HEK293 (cell line): ENCODE measurements around the gene NRL.

Experiments used
- CTCF ChIA-PET: fragments of 350-600 bp; formaldehyde crosslinking; extraction: SDS; loops from one replicate; lab custom pipeline; 2021; ENCODE audit warnings: antibody characterized with exemption; lab: Yijun Ruan, JAX
- POLR2A ChIA-PET: fragments of 300-600 bp; formaldehyde crosslinking; extraction: SDS; loops from one replicate; lab custom pipeline; 2020; ENCODE audit warnings: antibody characterized with exemption, inconsistent platforms; lab: Yijun Ruan, JAX
- H3K27ac ChIP-seq: fragments of 200-500 bp; sonication (Bioruptor generic); 2 replicates; pipeline ENCODE4 v1.5.1; 2014; ENCODE audit warnings: low read depth, low read length, control low read depth, inconsistent platforms; ENCODE audit errors: extremely low read depth
- H3K36me3 ChIP-seq, 2 experiments: fragments of 200-500 bp in 1 of 2; sonication (Bioruptor generic) in 1 of 2; 1 replicate in 1 of 2; 2 replicates in 1 of 2; pipeline ENCODE4 v1.5.1; 2014 to 2017; ENCODE audit warnings: inconsistent platforms in 2 of 2, low read length in 2 of 2; ENCODE audit not compliant: control insufficient read depth in 2 of 2, insufficient read depth in 1 of 2
- H3K4me1 ChIP-seq: fragments of 200-500 bp; sonication (Bioruptor generic); 2 replicates; pipeline ENCODE4 v1.5.1; 2014; ENCODE audit warnings: mild to moderate bottlenecking, low read length, inconsistent platforms; ENCODE audit not compliant: control insufficient read depth, insufficient read depth
- H3K4me3 ChIP-seq: 2 replicates; pipeline ENCODE4 v1.5.1; 2011; ENCODE audit warnings: low read depth, mild to moderate bottlenecking, control low read depth, low read length, moderate library complexity
- H3K9me3 ChIP-seq: fragments of 200-500 bp; sonication (Bioruptor generic); 2 replicates; pipeline ENCODE4 v1.5.1; 2014; ENCODE audit warnings: low read depth, low read length, inconsistent platforms; ENCODE audit not compliant: control insufficient read depth, insufficient read depth
- GLI2 ChIP-seq: fragments of 450-650 bp; formaldehyde crosslinking; IDR thresholded peaks from 2 replicates; pipeline ENCODE4; 2017; ENCODE audit warnings: missing biosample characterization, missing genetic modification characterization, low read depth, borderline replicate concordance
- SALL2 ChIP-seq: fragments of 450-650 bp; formaldehyde crosslinking; IDR thresholded peaks from 2 replicates; pipeline ENCODE4 v1.5.0; 2017; ENCODE audit warnings: missing biosample characterization, mild to moderate bottlenecking, missing genetic modification characterization, borderline replicate concordance
- SP2 ChIP-seq: fragments of 450-650 bp; formaldehyde crosslinking; IDR thresholded peaks from 2 replicates; pipeline ENCODE4 v1.5.1; 2016; ENCODE audit warnings: missing biosample characterization, missing genetic modification characterization
- YY1 ChIP-seq: fragments of 450-650 bp; formaldehyde crosslinking; IDR thresholded peaks from 2 replicates; pipeline ENCODE4 v1.5.1; 2018; ENCODE audit warnings: missing biosample characterization, missing genetic modification characterization
- YY2 ChIP-seq: fragments of 450-650 bp; formaldehyde crosslinking; IDR thresholded peaks from 2 replicates; pipeline ENCODE4 v1.5.1; 2016; ENCODE audit warnings: missing biosample characterization, missing genetic modification characterization
- ZBTB17 ChIP-seq: fragments of 450-650 bp; formaldehyde crosslinking; IDR thresholded peaks from 2 replicates; pipeline ENCODE4 v1.5.1; 2016; ENCODE audit warnings: missing biosample characterization, missing genetic modification characterization
- ZFP37 ChIP-seq: fragments of 450-650 bp; formaldehyde crosslinking; IDR thresholded peaks from 2 replicates; pipeline ENCODE4 v1.5.1; 2016; ENCODE audit warnings: missing biosample characterization, missing genetic modification characterization
- ZNF10 ChIP-seq: fragments of 450-650 bp; formaldehyde crosslinking; IDR thresholded peaks from 2 replicates; pipeline ENCODE4 v1.5.1; 2017; ENCODE audit warnings: missing biosample characterization, missing genetic modification characterization
- ZNF121 ChIP-seq: fragments of 450-650 bp; formaldehyde crosslinking; IDR thresholded peaks from 2 replicates; pipeline ENCODE4 v1.5.1; 2016; ENCODE audit warnings: missing biosample characterization, missing genetic modification characterization
- ZNF146 ChIP-seq: fragments of 450-650 bp; formaldehyde crosslinking; IDR thresholded peaks from 2 replicates; pipeline ENCODE4 v1.5.1; 2016; ENCODE audit warnings: missing biosample characterization, missing genetic modification characterization
- ZNF175 ChIP-seq: fragments of 450-650 bp; formaldehyde crosslinking; IDR thresholded peaks from 2 replicates; pipeline ENCODE4 v1.5.1; 2016; ENCODE audit warnings: missing biosample characterization, missing genetic modification characterization
- ZNF214 ChIP-seq: fragments of 450-650 bp; formaldehyde crosslinking; IDR thresholded peaks from 2 replicates; pipeline ENCODE4 v1.5.1; 2017; ENCODE audit warnings: missing biosample characterization, mild to moderate bottlenecking, missing genetic modification characterization, borderline replicate concordance
- ZNF302 ChIP-seq: fragments of 450-650 bp; formaldehyde crosslinking; IDR thresholded peaks from 2 replicates; pipeline ENCODE4 v1.5.1; 2016; ENCODE audit warnings: missing biosample characterization, missing genetic modification characterization, low read depth
- ZNF391 ChIP-seq: fragments of 450-650 bp; formaldehyde crosslinking; IDR thresholded peaks from 2 replicates; pipeline ENCODE4 v1.5.1; 2016; ENCODE audit warnings: low read depth, missing biosample characterization, missing genetic modification characterization, borderline replicate concordance
- ZNF626 ChIP-seq: fragments of 450-650 bp; sonication (Bioruptor Pico); formaldehyde crosslinking; IDR thresholded peaks from 2 replicates; pipeline ENCODE4 v1.5.1; 2018; ENCODE audit warnings: missing biosample characterization, missing genetic modification characterization, inconsistent platforms
- ZNF629 ChIP-seq: fragments of 450-650 bp; formaldehyde crosslinking; IDR thresholded peaks from 2 replicates; pipeline ENCODE4 v1.5.1; 2017; ENCODE audit warnings: missing biosample characterization, missing genetic modification characterization
- ZNF658 ChIP-seq: fragments of 450-650 bp; formaldehyde crosslinking; IDR thresholded peaks from 2 replicates; pipeline ENCODE4; 2016; ENCODE audit warnings: missing biosample characterization, missing genetic modification characterization
- ZNF76 ChIP-seq: fragments of 450-650 bp; formaldehyde crosslinking; IDR thresholded peaks from 2 replicates; pipeline ENCODE4; 2016; ENCODE audit warnings: low read depth, missing biosample characterization, missing genetic modification characterization, borderline replicate concordance
- ZNF830 ChIP-seq: fragments of 450-650 bp; IDR thresholded peaks from 2 replicates; pipeline ENCODE4 v1.5.0; 2018; ENCODE audit warnings: missing biosample characterization, missing genetic modification characterization, low read depth, mild to moderate bottlenecking, moderate library complexity
- TF ChIP-seq, protein P1 (sequence below): fragments of 450-650 bp; formaldehyde crosslinking; IDR thresholded peaks from 2 replicates; pipeline ENCODE4 v1.5.0; 2017; ENCODE audit warnings: missing biosample characterization, missing genetic modification characterization, borderline replicate concordance
- TF ChIP-seq, protein P2 (sequence below): sonication (generic); formaldehyde crosslinking; IDR thresholded peaks from 2 replicates; pipeline ENCODE4 v1.8.1; 2022; ENCODE audit warnings: mild to moderate bottlenecking, moderate library complexity, missing genetic modification reagents
- TF ChIP-seq, protein P3 (sequence below): fragments of 450-650 bp; formaldehyde crosslinking; IDR thresholded peaks from 2 replicates; pipeline ENCODE4 v1.5.1; 2016; ENCODE audit warnings: missing biosample characterization, missing genetic modification characterization

NRL gene

DNA sequence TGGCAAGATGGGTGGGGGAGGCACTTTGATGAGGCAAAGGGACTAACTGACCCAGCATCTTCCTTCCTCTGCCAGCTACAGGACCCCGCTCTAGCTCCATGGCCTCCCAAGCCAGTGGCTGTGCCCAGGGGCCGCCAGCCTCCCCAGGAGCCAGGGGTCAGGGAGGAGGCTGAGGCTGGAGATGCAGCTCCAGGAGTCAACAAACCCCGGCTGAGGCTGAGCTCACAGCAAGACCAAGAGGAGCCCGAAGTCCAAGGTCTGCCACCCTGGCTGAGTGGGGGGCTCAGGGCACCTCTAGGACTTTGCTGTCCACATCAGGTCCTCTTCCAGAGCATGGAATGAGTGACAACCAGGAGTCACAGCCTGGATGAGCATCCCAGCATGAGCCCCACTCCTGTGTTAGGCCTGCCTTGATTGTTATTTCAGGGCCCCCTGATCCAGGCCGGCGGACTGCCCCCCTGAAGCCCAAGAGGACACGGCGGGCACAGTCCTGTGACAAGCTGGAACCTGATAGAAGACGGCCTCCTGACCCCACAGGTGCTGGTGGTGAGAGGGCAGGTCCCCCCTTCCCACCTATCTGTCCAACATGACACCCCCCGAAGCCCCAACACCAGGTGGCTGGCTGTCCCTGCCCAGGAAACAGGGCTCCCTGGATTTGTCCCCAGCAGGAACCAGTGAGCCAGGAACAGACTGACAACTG is 45.9 kb downstream of the NRL start:
- no peaks in the 10 kb centered on the region for H3K36me3 ChIP-seq
- ChIA-PET CTCF (interaction anchor here (1.4 to 3.5 kb wide), 2 partner anchors 11 to 40 kb away, joined by 7 to 17 read pairs; no protein-coding TSS in a partner anchor), POLR2A (no interaction called here)
- H3K4me1 ChIP-seq, result no peaks in the 10 kb centered on the region
- no peaks in the 10 kb centered on the region for H3K9me3 ChIP-seq
- no peak overlapping the region for H3K27ac ChIP-seq
- TF ChIP-seq, protein P1, sequence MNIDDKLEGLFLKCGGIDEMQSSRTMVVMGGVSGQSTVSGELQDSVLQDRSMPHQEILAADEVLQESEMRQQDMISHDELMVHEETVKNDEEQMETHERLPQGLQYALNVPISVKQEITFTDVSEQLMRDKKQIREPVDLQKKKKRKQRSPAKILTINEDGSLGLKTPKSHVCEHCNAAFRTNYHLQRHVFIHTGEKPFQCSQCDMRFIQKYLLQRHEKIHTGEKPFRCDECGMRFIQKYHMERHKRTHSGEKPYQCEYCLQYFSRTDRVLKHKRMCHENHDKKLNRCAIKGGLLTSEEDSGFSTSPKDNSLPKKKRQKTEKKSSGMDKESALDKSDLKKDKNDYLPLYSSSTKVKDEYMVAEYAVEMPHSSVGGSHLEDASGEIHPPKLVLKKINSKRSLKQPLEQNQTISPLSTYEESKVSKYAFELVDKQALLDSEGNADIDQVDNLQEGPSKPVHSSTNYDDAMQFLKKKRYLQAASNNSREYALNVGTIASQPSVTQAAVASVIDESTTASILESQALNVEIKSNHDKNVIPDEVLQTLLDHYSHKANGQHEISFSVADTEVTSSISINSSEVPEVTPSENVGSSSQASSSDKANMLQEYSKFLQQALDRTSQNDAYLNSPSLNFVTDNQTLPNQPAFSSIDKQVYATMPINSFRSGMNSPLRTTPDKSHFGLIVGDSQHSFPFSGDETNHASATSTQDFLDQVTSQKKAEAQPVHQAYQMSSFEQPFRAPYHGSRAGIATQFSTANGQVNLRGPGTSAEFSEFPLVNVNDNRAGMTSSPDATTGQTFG (tag by site-specific recombination), result no peak
- no peak for TF ChIP-seq ZNF658
- no peak for TF ChIP-seq ZNF302 (tag by site-specific recombination)
- H3K4me3 ChIP-seq, result no peak overlapping the region

DNA sequence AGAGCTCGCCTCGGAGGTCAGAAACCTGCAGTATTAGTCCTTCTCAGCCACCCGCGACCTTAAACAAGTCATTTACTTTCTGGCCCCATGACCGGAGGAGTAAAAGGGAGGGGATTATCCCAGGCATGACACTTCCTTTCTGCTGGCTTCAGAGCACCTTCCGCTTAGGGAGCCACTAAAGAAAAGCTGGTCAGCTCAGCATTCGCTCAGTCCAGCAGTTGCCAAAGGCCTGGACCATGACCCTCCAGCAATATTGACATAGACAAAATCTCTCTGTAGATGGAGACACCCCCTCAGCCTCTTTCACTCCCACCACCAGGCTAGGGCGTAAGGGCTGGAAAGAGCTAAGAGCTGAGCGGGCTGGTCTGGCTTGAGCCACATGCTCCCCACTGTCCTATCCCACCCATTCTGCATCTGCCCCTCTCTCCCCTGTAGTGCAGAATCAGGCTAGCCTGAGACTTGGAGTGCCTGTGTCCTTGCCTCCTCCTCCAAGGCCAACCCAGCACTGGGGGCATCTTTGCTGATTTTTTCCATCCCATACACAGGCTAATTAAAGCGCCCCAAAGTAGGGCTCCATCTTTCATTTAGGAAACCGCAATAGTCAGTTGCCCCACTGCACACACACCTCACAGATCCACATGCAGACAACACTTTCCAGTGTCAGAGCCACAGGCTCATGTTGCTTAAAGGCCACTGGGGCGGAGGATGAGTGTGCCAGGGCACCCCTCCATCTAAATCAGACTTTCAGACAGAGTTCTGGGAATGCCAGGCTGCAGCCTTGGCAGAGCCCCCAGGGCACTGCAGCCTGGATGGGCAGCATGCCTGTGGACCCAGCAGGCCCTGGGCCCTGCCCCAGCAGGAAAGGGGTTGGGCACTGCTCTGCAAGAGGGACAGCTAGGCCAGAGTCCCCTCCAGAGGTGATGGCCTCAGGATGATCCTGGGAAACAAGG is 47.3 kb downstream of the NRL start:
- Histone ChIP-seq H3K27ac (no peak overlapping the region), H3K4me3 (no peak overlapping the region), H3K9me3 (no peaks in the 10 kb centered on the region), H3K4me1 (no peaks in the 10 kb centered on the region), H3K36me3 (no peaks in the 10 kb centered on the region)
- TF ChIP-seq ZFP37 (tag by site-specific recombination), result no peak
- no peak for TF ChIP-seq YY2 (tag by site-specific recombination)
- TF ChIP-seq ZNF146 (tag by site-specific recombination), result no peak
- no peak for TF ChIP-seq ZNF175 (tag by site-specific recombination)
- no peak for TF ChIP-seq ZNF629
- TF ChIP-seq ZNF10 (tag by site-specific recombination), result no peak
- TF ChIP-seq ZNF391 (tag by site-specific recombination), result no peak
- TF ChIP-seq ZNF830 (tag by site-specific recombination), result no peak
- no peak for TF ChIP-seq SALL2
- no peak for TF ChIP-seq ZNF76 (tag by site-specific recombination)
- no peak for TF ChIP-seq ZNF214
- no peak for TF ChIP-seq YY1
- TF ChIP-seq SP2 (tag by site-specific recombination), result no peak
- POLR2A ChIA-PET, result no interaction called here
- CTCF ChIA-PET, result interaction anchor here (0.7 to 1.5 kb wide), 4 partner anchors 9 to 41 kb away, joined by 3 to 7 read pairs (median 6); no protein-coding TSS in a partner anchor

DNA sequence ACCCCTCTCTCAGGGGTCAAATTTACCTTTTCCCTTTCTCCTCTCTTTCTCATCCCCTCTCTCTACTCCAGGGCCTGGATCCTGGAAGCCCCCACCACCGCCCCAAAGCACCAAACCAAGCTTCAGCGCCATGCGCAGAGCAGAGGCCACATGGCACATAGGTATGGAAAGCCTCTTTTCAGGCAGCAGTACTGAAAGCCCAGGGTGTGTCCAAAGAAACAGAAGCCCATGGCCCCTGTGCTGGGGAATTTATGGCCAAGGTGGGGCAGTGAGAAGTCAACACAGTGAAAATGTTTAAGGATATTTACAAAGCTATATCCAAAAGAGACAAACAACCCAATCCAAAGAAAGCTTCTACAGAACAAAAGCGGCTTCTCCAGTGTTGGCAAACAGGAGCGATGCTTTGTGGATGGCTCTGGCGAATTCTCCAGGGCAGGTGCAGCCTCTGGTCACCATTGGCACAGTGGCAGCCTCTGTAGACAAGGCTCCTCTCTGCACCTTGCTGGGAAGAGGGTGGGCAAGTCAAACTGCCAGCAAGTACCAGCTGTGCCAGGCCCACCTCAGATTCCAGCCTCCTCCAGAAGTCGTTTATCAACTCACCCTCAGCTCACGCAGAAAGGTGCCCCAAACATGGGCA is 48.1 kb downstream of the NRL start:
- ChIA-PET POLR2A (no interaction called here), CTCF (interaction anchor here (0.8 to 1.5 kb wide), 3 partner anchors 8 to 26 kb away, joined by 3 to 6 read pairs (median 6); no protein-coding TSS in a partner anchor)
- no peak overlapping the region for H3K27ac ChIP-seq
- H3K36me3 ChIP-seq, result no peaks in the 10 kb centered on the region
- no peak overlapping the region for H3K4me3 ChIP-seq
- H3K9me3 ChIP-seq, result no peaks in the 10 kb centered on the region
- no peaks in the 10 kb centered on the region for H3K4me1 ChIP-seq
- TF ChIP-seq, protein P2, sequence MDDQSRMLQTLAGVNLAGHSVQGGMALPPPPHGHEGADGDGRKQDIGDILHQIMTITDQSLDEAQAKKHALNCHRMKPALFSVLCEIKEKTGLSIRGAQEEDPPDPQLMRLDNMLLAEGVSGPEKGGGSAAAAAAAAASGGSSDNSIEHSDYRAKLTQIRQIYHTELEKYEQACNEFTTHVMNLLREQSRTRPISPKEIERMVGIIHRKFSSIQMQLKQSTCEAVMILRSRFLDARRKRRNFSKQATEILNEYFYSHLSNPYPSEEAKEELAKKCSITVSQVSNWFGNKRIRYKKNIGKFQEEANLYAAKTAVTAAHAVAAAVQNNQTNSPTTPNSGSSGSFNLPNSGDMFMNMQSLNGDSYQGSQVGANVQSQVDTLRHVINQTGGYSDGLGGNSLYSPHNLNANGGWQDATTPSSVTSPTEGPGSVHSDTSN, result no peak
- TF ChIP-seq ZNF626 (no peak), ZNF121 (tag by site-specific recombination) (no peak), GLI2 (tag by site-specific recombination) (no peak), ZBTB17 (tag by site-specific recombination) (no peak)
- TF ChIP-seq, protein P3, sequence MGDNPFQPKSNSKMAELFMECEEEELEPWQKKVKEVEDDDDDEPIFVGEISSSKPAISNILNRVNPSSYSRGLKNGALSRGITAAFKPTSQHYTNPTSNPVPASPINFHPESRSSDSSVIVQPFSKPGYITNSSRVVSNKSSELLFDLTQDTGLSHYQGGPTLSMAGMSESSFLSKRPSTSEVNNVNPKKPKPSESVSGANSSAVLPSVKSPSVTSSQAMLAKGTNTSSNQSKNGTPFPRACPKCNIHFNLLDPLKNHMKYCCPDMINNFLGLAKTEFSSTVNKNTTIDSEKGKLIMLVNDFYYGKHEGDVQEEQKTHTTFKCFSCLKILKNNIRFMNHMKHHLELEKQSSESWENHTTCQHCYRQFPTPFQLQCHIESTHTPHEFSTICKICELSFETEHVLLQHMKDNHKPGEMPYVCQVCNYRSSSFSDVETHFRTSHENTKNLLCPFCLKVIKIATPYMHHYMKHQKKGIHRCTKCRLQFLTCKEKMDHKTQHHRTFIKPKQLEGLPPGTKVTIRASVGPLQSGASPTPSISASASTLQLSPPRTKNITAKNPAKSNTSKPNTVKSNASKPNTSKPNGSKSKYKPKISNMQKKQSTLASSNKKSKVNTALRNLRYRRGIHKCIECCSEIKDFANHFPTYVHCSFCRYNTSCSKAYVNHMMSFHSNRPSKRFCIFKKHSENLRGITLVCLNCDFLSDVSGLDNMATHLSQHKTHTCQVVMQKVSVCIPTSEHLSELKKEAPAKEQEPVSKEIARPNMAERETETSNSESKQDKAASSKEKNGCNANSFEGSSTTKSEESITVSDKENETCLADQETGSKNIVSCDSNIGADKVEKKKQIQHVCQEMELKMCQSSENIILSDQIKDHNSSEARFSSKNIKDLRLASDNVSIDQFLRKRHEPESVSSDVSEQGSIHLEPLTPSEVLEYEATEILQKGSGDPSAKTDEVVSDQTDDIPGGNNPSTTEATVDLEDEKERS (tag by site-specific recombination), result no peak
